Measurements from ENCODE around the gene PHLDA2.

- TF ChIP-seq CTCF (conservative IDR thresholded peaks at IDR 0.05; ENCODE audit: low read depth in 2 of 2) (no peak), POLR2AphosphoS5 (IDR thresholded peaks at IDR 0.05; ENCODE audit: low read depth) (no peak), REST (IDR thresholded peaks at IDR 0.05; ENCODE audit: unreplicated experiment) (no peak), CREB1 (CRISPR knock-in tag; IDR thresholded peaks at IDR 0.05; ENCODE audit: low read depth) (no peak), EZH2phosphoT487 (IDR thresholded peaks at IDR 0.05; ENCODE audit: unreplicated experiment) (no peak), ETS1 (IDR thresholded peaks at IDR 0.05) (no peak), EZH2 (IDR thresholded peaks at IDR 0.05; ENCODE audit: low read depth, unreplicated experiment) (no peak), JUNB (IDR thresholded peaks at IDR 0.05; ENCODE audit: unreplicated experiment) (no peak)
These were observed 24.8 kb downstream of the PHLDA2 start for GRCh38 chr11:2904153-2905052.
